Measurements from ENCODE around the gene L3MBTL4.
"Not testable (repeated sequence)": the region's sequence is repeated elsewhere in the genome, so short reads cannot be mapped to it uniquely, and the experiment has no call there.

Gene L3MBTL4

DNA sequence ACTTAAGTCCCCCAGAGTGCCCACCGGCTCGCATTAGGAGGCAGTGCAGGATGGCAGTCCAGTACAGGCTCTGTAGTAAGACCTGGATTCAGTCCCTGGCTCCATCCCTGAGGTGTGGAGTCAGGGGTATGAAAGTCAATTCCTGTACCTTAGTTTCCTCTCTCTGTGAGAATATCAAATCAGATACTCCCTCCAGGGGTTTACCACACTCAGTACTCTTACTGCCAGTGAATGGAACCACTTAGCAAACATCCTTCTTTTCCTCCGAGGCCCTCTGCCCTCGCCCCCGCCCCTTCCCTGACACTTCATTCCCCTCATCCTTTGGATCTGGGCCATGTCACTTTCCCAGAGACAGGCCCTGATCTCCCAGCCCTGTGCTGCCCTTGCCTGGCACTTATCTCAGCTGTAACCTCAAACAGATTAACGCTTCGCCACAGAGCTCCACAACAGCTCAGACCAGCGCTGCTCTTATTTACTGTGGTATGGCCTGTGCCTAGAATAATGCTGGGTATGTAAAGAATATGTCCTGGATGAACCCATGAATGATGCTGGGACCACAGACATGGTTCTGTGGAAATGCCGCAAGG lies 360.4 kb downstream of the L3MBTL4 start:
- POLR2A ChIA-PET, result no interaction called here
- no peak overlapping the region for H3K4me3 ChIP-seq (ENCODE audit: low read depth, low read length)
- TF ChIP-seq CTCF (IDR thresholded peaks at IDR 0.05; ENCODE audit: insufficient read depth, low read length, missing control alignments), result no peak
- DNase-seq (ENCODE audit: low read depth, low spot score), result no peak
- CTCF ChIA-PET, result no interaction called here

GRCh38 chr18:6052449-6052913 lies 362.2 kb downstream of the L3MBTL4 start:
- TF ChIP-seq CTCF (IDR thresholded peaks at IDR 0.05; ENCODE audit: insufficient read depth, low read length, missing control alignments), result no peak
- CTCF ChIA-PET, result no interaction called here

DNA sequence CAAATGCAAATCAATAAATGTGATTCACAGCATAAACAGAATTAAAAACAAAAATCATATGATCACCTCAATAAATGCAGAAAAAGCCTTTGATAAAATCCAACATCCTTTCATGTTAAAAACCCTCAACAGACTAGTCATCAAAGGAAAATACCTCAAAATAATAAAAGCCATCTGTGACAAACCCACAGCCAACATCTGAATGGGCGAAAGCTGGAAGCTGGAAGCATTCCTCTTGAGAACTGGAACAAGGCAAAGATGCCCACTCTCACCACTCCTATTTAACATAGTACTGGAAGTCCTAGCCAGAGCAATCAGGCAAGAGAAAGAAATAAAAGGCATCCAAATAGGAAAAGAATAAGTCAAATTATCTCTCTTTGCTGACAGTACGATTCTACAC lies 367.1 kb downstream of the L3MBTL4 start:
- H3K4me3 ChIP-seq (ENCODE audit: low read depth, low read length); CTCF ChIA-PET; DNase-seq (ENCODE audit: low read depth, low spot score); POLR2A ChIA-PET: not testable (repeated sequence)

More at GRCh38 chr18:6052449-6052913, 362.2 kb downstream of the L3MBTL4 start:
- H3K4me3 ChIP-seq (ENCODE audit: low read depth, low read length), result no peak overlapping the region
- POLR2A ChIA-PET, result no interaction called here
- DNase-seq (ENCODE audit: low read depth, low spot score), result no peak

- TF ChIP-seq CTCF (IDR thresholded peaks at IDR 0.05; ENCODE audit: insufficient read depth, low read length, missing control alignments), result no peak
- ChIA-PET CTCF (no interaction called here), POLR2A (no interaction called here)
- DNase-seq (ENCODE audit: low read depth, low spot score), result no peak
- no peak overlapping the region for H3K4me3 ChIP-seq (ENCODE audit: low read depth, low read length)
Observed at GRCh38 chr18:6044773-6045172, 369.9 kb downstream of the L3MBTL4 start.

- no peak overlapping the region for H3K4me3 ChIP-seq (ENCODE audit: low read depth, low read length)
- TF ChIP-seq CTCF (IDR thresholded peaks at IDR 0.05; ENCODE audit: insufficient read depth, low read length, missing control alignments), result no peak
- ChIA-PET POLR2A (no interaction called here), CTCF (no interaction called here)
- no peak for DNase-seq (ENCODE audit: low read depth, low spot score)
Observed at GRCh38 chr18:6044319-6044718, 370.4 kb downstream of the L3MBTL4 start.

DNA sequence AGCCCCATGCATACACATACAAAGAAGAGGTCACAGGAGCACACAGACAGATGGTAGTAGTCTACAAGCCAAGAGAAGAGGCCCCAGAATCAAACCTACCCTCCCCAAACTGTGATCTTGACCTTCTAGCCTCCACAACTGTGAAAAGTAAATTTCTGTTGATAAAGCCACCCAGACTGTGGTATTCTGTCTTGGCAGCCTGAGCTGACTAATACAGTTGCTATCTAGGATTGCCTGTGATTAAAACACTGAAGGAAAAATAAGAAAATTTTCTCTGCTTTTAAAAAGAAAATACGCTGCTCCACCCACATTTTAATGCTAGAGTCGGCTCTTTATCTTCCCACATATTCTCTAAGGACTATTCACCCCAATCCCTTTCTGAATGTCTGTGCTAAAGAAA lies 375.7 kb downstream of the L3MBTL4 start:
- no peak for DNase-seq (ENCODE audit: low read depth, low spot score)
- POLR2A ChIA-PET, result no interaction called here
- no peak overlapping the region for H3K4me3 ChIP-seq (ENCODE audit: low read depth, low read length)

More for the DNA sequence above, 375.7 kb downstream of the L3MBTL4 start:
- no peak for TF ChIP-seq CTCF (IDR thresholded peaks at IDR 0.05; ENCODE audit: insufficient read depth, low read length, missing control alignments)
- CTCF ChIA-PET, result no interaction called here
